CD4-positive, alpha-beta T cell (primary cell): Measurements from ENCODE around the gene E2F8. TPM values are rescaled to one million over a fixed set of nuclear protein-coding genes. Genes with fewer than 3 reads are reported as not detected.

Experiments used
- ATAC-seq: fragments of 200-7000 bp; cut with Tn5 transposase; one replicate; pipeline ENCODE4 v1.10.0; 2022; ENCODE audit warnings: mild to moderate bottlenecking; ENCODE audit not compliant: poor library complexity
- CTCF ChIA-PET: fragments of 350-600 bp; sonication (Branson Sonifier 250); formaldehyde crosslinking; loops from one replicate; lab custom pipeline; 2021; ENCODE audit warnings: antibody characterized with exemption, inconsistent platforms; lab: Charles Lee
- POLR2A ChIA-PET: fragments of 350-600 bp; sonication (Branson Sonifier 250); formaldehyde crosslinking; loops from one replicate; lab custom pipeline; 2021; ENCODE audit warnings: antibody characterized with exemption, inconsistent platforms; lab: Charles Lee
- DNase-seq, 14 experiments: peaks; one replicate each; pipeline ENCODE4 v3.0.0-alpha.2; 2013 to 2020; ENCODE audit warnings: mixed read lengths in 2 of 14
- H3K27ac ChIP-seq, 2 donors: one replicate each; pipeline versions ENCODE4 v1.5.1 to v1.7.0; 2013; ENCODE audit warnings: low read length in 2 of 2, low read depth in 1 of 2, mild to moderate bottlenecking in 1 of 2
- H3K27me3 ChIP-seq, 2 experiments: 1 replicate in 1 of 2; 2 replicates in 1 of 2; pipeline versions ENCODE4 v1.6.1 to v1.7.0; 2013; ENCODE audit warnings: low read length in 2 of 2, control low read depth in 1 of 2, mild to moderate bottlenecking in 1 of 2, moderate library complexity in 1 of 2; ENCODE audit not compliant: insufficient read depth in 2 of 2, control insufficient read depth in 1 of 2
- H3K36me3 ChIP-seq: one replicate; pipeline ENCODE4 v1.6.1; 2013; ENCODE audit warnings: low read length, control low read depth; ENCODE audit not compliant: insufficient read depth
- H3K4me1 ChIP-seq: one replicate; pipeline ENCODE4 v1.6.1; 2013; ENCODE audit warnings: low read length, control low read depth; ENCODE audit not compliant: insufficient read depth
- H3K4me3 ChIP-seq: one replicate; pipeline ENCODE4 v1.5.1; 2013; ENCODE audit warnings: mild to moderate bottlenecking, low read length, moderate library complexity
- H3K9me3 ChIP-seq, 2 experiments: 1 replicate in 1 of 2; 2 replicates in 1 of 2; pipeline versions ENCODE4 v1.6.1 to v1.7.0; 2013; ENCODE audit warnings: low read length in 2 of 2, mild to moderate bottlenecking in 2 of 2, control low read depth in 1 of 2, moderate library complexity in 1 of 2; ENCODE audit not compliant: control insufficient read depth in 1 of 2, insufficient read depth in 1 of 2
- H3K27ac Mint-ChIP-seq: one replicate; pipeline ENCODE4 v1.8.0; 2020; ENCODE audit warnings: mixed read lengths
- H3K27me3 Mint-ChIP-seq: one replicate; pipeline ENCODE4 v1.8.0; 2021; ENCODE audit warnings: mixed read lengths
- H3K36me3 Mint-ChIP-seq: one replicate; pipeline ENCODE4 v1.8.0; 2021; ENCODE audit warnings: low read depth, mixed read lengths
- H3K4me1 Mint-ChIP-seq: one replicate; pipeline ENCODE4 v1.8.0; 2021; ENCODE audit warnings: low read depth, mixed read lengths
- H3K4me3 Mint-ChIP-seq: one replicate; pipeline ENCODE4 v1.8.0; 2020; ENCODE audit warnings: mild to moderate bottlenecking, mixed read lengths
- H3K9me3 Mint-ChIP-seq: one replicate; pipeline ENCODE4 v1.8.0; 2020; ENCODE audit warnings: mixed read lengths
- CTCF ChIP-seq: fragments of 200-600 bp; IDR thresholded peaks from one replicate; pipeline ENCODE4 v1.8.0; 2022; ENCODE audit warnings: antibody characterized with exemption, mild to moderate bottlenecking
- intact Hi-C, 2 experiments: fragments of 100-400 bp; cut with DNase I in 1 of 2; cut with micrococcal nuclease in 1 of 2; formaldehyde crosslinking; loops; one replicate each; pipeline versions ENCODE4 v1.15.1 to v1.9.0; 2023 to 2025; cut with DNase I, micrococcal nuclease
- total RNA-seq, 174 experiments: library from RNA in 2 of 174; stranded (reverse) in 2 of 174; gene quantifications; one replicate each; pipeline ENCODE4 v1.2.3 and lab custom pipeline; 2021 to 2026

The E2F8 gene
- total RNA-seq, 2 experiments from 2014 or later, result not detected

- Mint-ChIP-seq H3K4me1 (no peaks in the 10 kb centered on the region), H3K9me3 (no peaks in the 10 kb centered on the region), H3K27ac (no peak overlapping the region), H3K36me3 (no peaks in the 10 kb centered on the region), H3K4me3 (no peak overlapping the region), H3K27me3 (no peaks in the 10 kb centered on the region)
- H3K4me3 ChIP-seq, result no peak overlapping the region
- CTCF ChIA-PET, result no interaction called here
- intact Hi-C loops, result no loop called here
- H3K27ac ChIP-seq, result no peak overlapping the region
- H3K4me1 ChIP-seq, result peaks cover 4% of the 10 kb centered on the region
- no peak for TF ChIP-seq CTCF
- no peaks in the 10 kb centered on the region for H3K36me3 ChIP-seq
- POLR2A ChIA-PET, result no interaction called here
- no peaks in the 10 kb centered on the region for H3K27me3 ChIP-seq
- no peak for ATAC-seq
- H3K9me3 ChIP-seq, result peaks cover 0 to 4% of the 10 kb centered on the region in 2 experiments
- DNase-seq, result no peak
These were observed 15.6 kb downstream of the E2F8 start for GRCh38 chr11:19225123-19225522.

- H3K27ac Mint-ChIP-seq, result no peak overlapping the region
- Histone ChIP-seq H3K36me3 (no peaks in the 10 kb centered on the region), H3K9me3 (peaks cover 0 to 4% of the 10 kb centered on the region in 2 experiments), H3K4me3 (no peak overlapping the region), H3K27me3 (no peaks in the 10 kb centered on the region), H3K4me1 (no peaks in the 10 kb centered on the region), H3K27ac (no peak overlapping the region)
- no peaks in the 10 kb centered on the region for H3K9me3 Mint-ChIP-seq
- H3K4me3 Mint-ChIP-seq, result no peak overlapping the region
- no peak for ATAC-seq
- intact Hi-C loops, result no loop called here
- DNase-seq, result no peak
- H3K4me1 Mint-ChIP-seq, result no peaks in the 10 kb centered on the region
- H3K36me3 Mint-ChIP-seq, result no peaks in the 10 kb centered on the region
- TF ChIP-seq CTCF, result no peak
- CTCF ChIA-PET, result no interaction called here
- no peaks in the 10 kb centered on the region for H3K27me3 Mint-ChIP-seq
- POLR2A ChIA-PET, result no interaction called here
These were observed 19.6 kb downstream of the E2F8 start for GRCh38 chr11:19220903-19221724.

- H3K27me3 Mint-ChIP-seq, result peaks cover 15% of the 10 kb centered on the region
- POLR2A ChIA-PET, result no interaction called here
- Histone ChIP-seq H3K36me3 (no peaks in the 10 kb centered on the region), H3K9me3 (peaks cover 0 to 4% of the 10 kb centered on the region in 2 experiments), H3K27ac (no peak overlapping the region), H3K27me3 (no peaks in the 10 kb centered on the region), H3K4me1 (no peaks in the 10 kb centered on the region), H3K4me3 (no peak overlapping the region)
- CTCF ChIA-PET, result no interaction called here
- intact Hi-C loops, result no loop called here
- H3K27ac Mint-ChIP-seq, result no peak overlapping the region
- H3K9me3 Mint-ChIP-seq, result no peaks in the 10 kb centered on the region
- ATAC-seq (no peak), DNase-seq (no peak)
- TF ChIP-seq CTCF, result no peak
- no peaks in the 10 kb centered on the region for H3K36me3 Mint-ChIP-seq
- H3K4me1 Mint-ChIP-seq, result no peaks in the 10 kb centered on the region
- H3K4me3 Mint-ChIP-seq, result no peak overlapping the region
These were observed 21.8 kb downstream of the E2F8 start for GRCh38 chr11:19218786-19219460.
